Naive thymus-derived CD4-positive, alpha-beta T cell (primary cell): ENCODE data around the gene PXN. TPM values are rescaled to one million over a fixed set of nuclear protein-coding genes. Genes with fewer than 3 reads are reported as not detected.
A peak's percentile ranks its signal among the peaks of the same experiment; 100 is the strongest.
"Not testable (repeated sequence)": the region's sequence is repeated elsewhere in the genome, so short reads cannot be mapped to it uniquely, and the experiment has no call there.

Source experiments
- ATAC-seq: fragments of 150-1000 bp; cut with Tn5 transposase; 2 replicates; pipeline ENCODE4 v1.10.0; 2021; ENCODE audit warnings: mild to moderate bottlenecking, moderate library complexity
- CTCF ChIA-PET: fragments of 350-600 bp; sonication (Branson Sonifier 250); formaldehyde crosslinking; loops from one replicate; lab custom pipeline; 2021; ENCODE audit warnings: antibody characterized with exemption; lab: Charles Lee
- POLR2A ChIA-PET: fragments of 350-600 bp; sonication (Branson Sonifier 250); formaldehyde crosslinking; loops from one replicate; lab custom pipeline; 2021; ENCODE audit warnings: antibody characterized with exemption, inconsistent platforms; lab: Charles Lee
- DNase-seq, 9 donors: peaks; one replicate each; pipeline versions ENCODE4 v3.0.0 to v3.0.0-alpha.2; 2020 to 2022; ENCODE audit warnings: mixed read lengths in 1 of 9
- H3K27ac ChIP-seq: one replicate; pipeline ENCODE4 v1.7.0; 2013; ENCODE audit warnings: mild to moderate bottlenecking, low read depth, low read length, moderate library complexity
- H3K27me3 ChIP-seq, 2 donors: one replicate each; pipeline ENCODE4 v1.7.0; 2013; ENCODE audit warnings: low read length in 2 of 2, mild to moderate bottlenecking in 2 of 2, moderate library complexity in 2 of 2; ENCODE audit not compliant: control insufficient read depth in 2 of 2, insufficient read depth in 2 of 2
- H3K36me3 ChIP-seq, 3 experiments: 1 replicate in 2 of 3; 2 replicates in 1 of 3; pipeline ENCODE4 v1.7.0; 2013; ENCODE audit warnings: low read length in 3 of 3, mild to moderate bottlenecking in 3 of 3, moderate library complexity in 1 of 3; ENCODE audit not compliant: insufficient read depth in 3 of 3, control insufficient read depth in 2 of 3
- H3K4me1 ChIP-seq, 2 donors: one replicate each; pipeline ENCODE4 v1.7.0; 2013; ENCODE audit warnings: low read length in 2 of 2, mild to moderate bottlenecking in 2 of 2, moderate library complexity in 1 of 2; ENCODE audit not compliant: control insufficient read depth in 2 of 2, insufficient read depth in 2 of 2
- H3K4me3 ChIP-seq: 2 replicates; pipeline ENCODE4 v1.7.0; 2013; ENCODE audit warnings: mild to moderate bottlenecking, low read length
- H3K9me3 ChIP-seq, 3 experiments: 1 replicate in 2 of 3; 2 replicates in 1 of 3; pipeline ENCODE4 v1.7.0; 2013; ENCODE audit warnings: low read length in 3 of 3; ENCODE audit not compliant: control insufficient read depth in 2 of 3
- H3K27ac Mint-ChIP-seq, 9 donors: one replicate each; pipeline ENCODE4 v1.8.0; 2020 to 2022; ENCODE audit warnings: mixed read lengths in 9 of 9, mild to moderate bottlenecking in 8 of 9, moderate library complexity in 5 of 9, inconsistent platforms in 2 of 9
- H3K27me3 Mint-ChIP-seq, 5 donors: one replicate each; pipeline ENCODE4 v1.8.0; 2021 to 2022; ENCODE audit warnings: mixed read lengths in 5 of 5, mild to moderate bottlenecking in 1 of 5
- H3K36me3 Mint-ChIP-seq, 5 donors: one replicate each; pipeline ENCODE4 v1.8.0; 2020 to 2022; ENCODE audit warnings: mixed read lengths in 5 of 5, mild to moderate bottlenecking in 3 of 5, inconsistent platforms in 1 of 5
- H3K4me1 Mint-ChIP-seq, 7 donors: one replicate each; pipeline ENCODE4 v1.8.0; 2020 to 2022; ENCODE audit warnings: mixed read lengths in 7 of 7, mild to moderate bottlenecking in 3 of 7, inconsistent platforms in 1 of 7
- H3K4me3 Mint-ChIP-seq, 10 donors: one replicate each; pipeline ENCODE4 v1.8.0; 2020 to 2022; ENCODE audit warnings: mild to moderate bottlenecking in 10 of 10, mixed read lengths in 10 of 10, moderate library complexity in 6 of 10, inconsistent platforms in 2 of 10
- H3K9me3 Mint-ChIP-seq, 11 donors: one replicate each; pipeline ENCODE4 v1.8.0; 2020 to 2022; ENCODE audit warnings: mixed read lengths in 11 of 11, mild to moderate bottlenecking in 4 of 11, inconsistent platforms in 1 of 11, moderate library complexity in 1 of 11
- intact Hi-C, 2 donors: fragments of 100-400 bp; cut with micrococcal nuclease; formaldehyde crosslinking; loops; one replicate each; pipeline ENCODE4 v1.15.1; 2023
- polyA plus RNA-seq, 2 donors: library from polyadenylated mRNA; unstranded; fragments of 300-500 nt; fragmentation: Illumina TruSeq; gene quantifications; one replicate each; pipeline ENCODE4 v1.2.3, GENCODE V29; 2021
- total RNA-seq, 6 experiments: library from RNA in 5 of 6; stranded (reverse) in 5 of 6; gene quantifications; 1 replicate in 5 of 6; 2 replicates in 1 of 6; pipeline ENCODE4 v1.2.3 and lab custom pipeline; 2021 to 2026

The PXN gene
- total and polyA plus RNA-seq, 7 experiments from 2014 or later = 84.3 to 202 (median 114) TPM

DNA sequence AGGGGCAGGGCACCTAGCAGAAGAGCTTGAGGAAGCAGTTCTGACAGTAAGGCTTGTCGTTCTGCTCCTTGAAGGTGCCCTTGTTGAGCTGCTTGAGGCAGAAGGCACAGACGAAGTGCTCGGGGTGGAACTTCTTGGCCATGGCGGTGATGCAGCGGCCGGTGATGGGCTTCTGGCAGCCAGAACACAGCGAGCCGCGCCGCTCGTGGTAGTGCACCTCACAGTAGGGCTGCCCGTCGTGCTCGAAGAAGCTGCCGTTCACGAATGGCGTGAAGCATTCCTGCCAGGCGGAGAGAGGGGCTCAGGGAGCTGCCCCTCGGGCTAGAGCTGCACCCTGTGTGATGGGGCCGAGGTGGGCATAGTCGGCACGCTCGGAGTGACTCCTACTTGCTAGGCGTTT, 53.2 kb downstream of the PXN start:
- Histone ChIP-seq H3K4me1 (no peaks in the 10 kb centered on the region), H3K36me3 (peaks cover 9 to 81% (median 19%) of the 10 kb centered on the region in 3 experiments), H3K4me3 (no peak overlapping the region), H3K27ac (no peak overlapping the region), H3K27me3 (no peaks in the 10 kb centered on the region), H3K9me3 (no peaks in the 10 kb centered on the region)
- ChIA-PET CTCF (interaction anchor here (0.9 kb wide), 1 partner anchor 112 kb away, joined by 6 read pairs; no protein-coding TSS in a partner anchor), POLR2A (interaction anchor here (0.5 to 1.4 kb wide), 3 partner anchors 12 to 102 kb away, joined by 3 to 6 read pairs (median 3); partner anchors contain the start of gene RPLP0)
- intact Hi-C loops = no loop called here
- peak overlapping the region in 1 of 9 donors; percentile 57 for H3K27ac Mint-ChIP-seq
- DNase-seq (no peak), ATAC-seq (no peak)
- no peaks in the 10 kb centered on the region for H3K27me3 Mint-ChIP-seq
- H3K36me3 Mint-ChIP-seq = peaks cover 0 to 34% (median 10%) of the 10 kb centered on the region in 5 donors
- H3K4me1 Mint-ChIP-seq = peaks cover 0 to 3% (median 0%) of the 10 kb centered on the region in 7 donors
- H3K4me3 Mint-ChIP-seq = no peak overlapping the region
- no peaks in the 10 kb centered on the region for H3K9me3 Mint-ChIP-seq

DNA sequence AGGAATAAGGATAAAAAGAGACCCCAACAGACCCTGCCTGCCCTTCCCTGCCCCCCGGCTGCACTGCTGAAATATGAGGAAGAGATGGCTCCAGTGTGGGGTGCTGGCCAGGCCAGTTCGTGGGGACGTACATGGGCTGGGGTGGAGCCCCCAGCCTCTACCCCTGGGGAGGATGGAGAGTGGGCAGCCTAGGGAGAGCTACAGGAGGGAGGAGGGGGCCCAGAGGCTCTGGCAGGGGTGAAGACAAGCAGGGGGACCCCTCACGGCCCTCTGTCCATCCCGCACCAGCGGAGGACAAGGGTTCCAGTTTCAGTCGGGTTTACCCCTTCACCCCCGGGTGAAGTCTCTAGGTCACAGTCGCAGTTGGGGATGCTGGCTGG, 53.6 kb downstream of the PXN start:
- CTCF ChIA-PET = interaction anchor here (0.9 kb wide), 1 partner anchor 113 kb away, joined by 6 read pairs; no protein-coding TSS in a partner anchor
- H3K27ac ChIP-seq = no peak overlapping the region

GRCh38 chr12:120211243-120211903, 54.2 kb downstream of the PXN start:
- no peaks in the 10 kb centered on the region for H3K27me3 ChIP-seq
- Mint-ChIP-seq H3K4me1 (peaks cover 0 to 3% (median 0%) of the 10 kb centered on the region in 7 donors), H3K27me3 (no peaks in the 10 kb centered on the region), H3K9me3 (no peaks in the 10 kb centered on the region), H3K4me3 (no peak overlapping the region), H3K27ac (peak overlapping the region in 4 of 9 donors; percentile 12 to 70 (median 48)), H3K36me3 (peaks cover 0 to 34% (median 10%) of the 10 kb centered on the region in 5 donors)
- H3K4me3 ChIP-seq = no peak overlapping the region
- POLR2A ChIA-PET = interaction anchor here (0.6 to 2.7 kb wide), 4 partner anchors 9 to 257 kb away, joined by 3 to 8 read pairs (median 4); partner anchors contain the start of gene RPLP0
- no peaks in the 10 kb centered on the region for H3K4me1 ChIP-seq
- intact Hi-C loops = no loop called here
- ATAC-seq (no peak), DNase-seq (no peak)
- CTCF ChIA-PET = interaction anchor here (0.6 to 1.1 kb wide), 3 partner anchors 17 to 333 kb away, joined by 3 to 5 read pairs (median 3); partner anchors contain the start of gene PXN
- H3K9me3 ChIP-seq = no peaks in the 10 kb centered on the region
- peaks cover 9 to 73% (median 19%) of the 10 kb centered on the region in 3 experiments for H3K36me3 ChIP-seq
- H3K27ac ChIP-seq = no peak overlapping the region

More for the DNA sequence above, 53.6 kb downstream of the PXN start:
- no peak for ATAC-seq
- Mint-ChIP-seq H3K36me3 (peaks cover 0 to 34% (median 10%) of the 10 kb centered on the region in 5 donors), H3K27me3 (no peaks in the 10 kb centered on the region), H3K27ac (peak overlapping the region in 3 of 9 donors; percentile 48 to 70 (median 57)), H3K9me3 (no peaks in the 10 kb centered on the region), H3K4me3 (no peak overlapping the region), H3K4me1 (peaks cover 0 to 3% (median 0%) of the 10 kb centered on the region in 7 donors)
- Histone ChIP-seq H3K9me3 (no peaks in the 10 kb centered on the region), H3K4me3 (no peak overlapping the region), H3K27me3 (no peaks in the 10 kb centered on the region), H3K4me1 (no peaks in the 10 kb centered on the region), H3K36me3 (peaks cover 9 to 79% (median 19%) of the 10 kb centered on the region in 3 experiments)
- intact Hi-C loops = no loop called here
- POLR2A ChIA-PET = interaction anchor here (1.0 to 1.4 kb wide), 3 partner anchors 10 to 16 kb away, joined by 3 to 6 read pairs (median 3); partner anchors contain the start of gene RPLP0
- no peak for DNase-seq

DNA sequence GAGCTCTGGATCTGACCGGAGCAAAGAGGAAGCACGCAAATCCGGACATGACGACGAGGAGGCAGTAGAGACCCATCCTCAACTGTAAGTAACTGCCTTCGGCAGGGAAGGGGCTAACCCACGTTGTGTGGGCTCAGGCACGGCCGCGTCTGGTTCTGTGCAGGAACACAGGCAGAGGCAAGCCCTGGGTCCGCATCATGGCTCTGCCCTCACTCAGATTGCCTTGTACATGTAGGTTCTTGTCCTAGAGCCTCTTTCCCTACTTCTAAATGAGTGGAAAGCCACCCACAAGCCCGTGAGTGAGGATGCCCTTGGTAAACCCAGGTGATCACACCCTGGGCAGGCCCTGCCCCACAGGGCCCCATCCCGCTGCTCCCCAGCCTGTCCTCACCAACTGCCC, 55.7 kb downstream of the PXN start:
- Histone ChIP-seq H3K36me3 (peaks cover 9 to 58% (median 19%) of the 10 kb centered on the region in 3 experiments), H3K9me3 (no peaks in the 10 kb centered on the region), H3K4me3 (no peak overlapping the region), H3K27ac (no peak overlapping the region), H3K4me1 (no peaks in the 10 kb centered on the region), H3K27me3 (no peaks in the 10 kb centered on the region)
- POLR2A ChIA-PET = interaction anchor here (1.0 to 2.7 kb wide), 3 partner anchors 9 to 81 kb away, joined by 3 to 8 read pairs (median 3); partner anchors contain the start of gene RPLP0
- H3K9me3 Mint-ChIP-seq = no peaks in the 10 kb centered on the region
- no peak for DNase-seq
- H3K4me1 Mint-ChIP-seq = peaks cover 0 to 2% (median 0%) of the 10 kb centered on the region in 7 donors
- peaks cover 0 to 32% (median 9%) of the 10 kb centered on the region in 5 donors for H3K36me3 Mint-ChIP-seq
- H3K27ac Mint-ChIP-seq = peak overlapping the region in 1 of 9 donors; percentile 75
- ATAC-seq = peak; percentile 23
- H3K4me3 Mint-ChIP-seq = no peak overlapping the region
- CTCF ChIA-PET = interaction anchor here (1.1 kb wide), 1 partner anchor 55 kb away, joined by 3 read pairs; the partner anchor contains the start of gene PXN
- H3K27me3 Mint-ChIP-seq = no peaks in the 10 kb centered on the region
- intact Hi-C loops = no loop called here

- H3K9me3 Mint-ChIP-seq = no peaks in the 10 kb centered on the region
- peaks cover 2 to 5% (median 3%) of the 10 kb centered on the region in 7 donors for H3K4me1 Mint-ChIP-seq
- H3K9me3 ChIP-seq = no peaks in the 10 kb centered on the region
- H3K27me3 Mint-ChIP-seq = no peaks in the 10 kb centered on the region
- H3K4me3 Mint-ChIP-seq = no peak overlapping the region
- H3K27me3 ChIP-seq = no peaks in the 10 kb centered on the region
- H3K4me3 ChIP-seq = no peak overlapping the region
- CTCF ChIA-PET = no interaction called here
- peaks cover 0 to 1% of the 10 kb centered on the region in 2 donors for H3K4me1 ChIP-seq
- POLR2A ChIA-PET = interaction anchor here (0.6 kb wide), 1 partner anchor 696 kb away, joined by 3 read pairs; no protein-coding TSS in a partner anchor
- H3K27ac ChIP-seq = no peak overlapping the region
- DNase-seq (no peak), ATAC-seq (no peak)
- peaks cover 0 to 32% (median 14%) of the 10 kb centered on the region in 3 experiments for H3K36me3 ChIP-seq
- no peak overlapping the region for H3K27ac Mint-ChIP-seq
- intact Hi-C loops = no loop called here
- H3K36me3 Mint-ChIP-seq = peaks cover 0 to 19% (median 9%) of the 10 kb centered on the region in 5 donors
Measured at GRCh38 chr12:120207227-120207626, 58.3 kb downstream of the PXN start.

- H3K4me3 ChIP-seq, H3K9me3 Mint-ChIP-seq, H3K27ac ChIP-seq, H3K9me3 ChIP-seq, H3K27me3 ChIP-seq, H3K4me3 Mint-ChIP-seq, H3K27me3 Mint-ChIP-seq, H3K4me1 ChIP-seq, intact Hi-C loops, DNase-seq, ATAC-seq, POLR2A ChIA-PET, H3K4me1 Mint-ChIP-seq: not testable (repeated sequence)
- H3K36me3 ChIP-seq = peaks cover 0 to 28% (median 10%) of the 10 kb centered on the region in 3 experiments
- CTCF ChIA-PET = interaction anchor here (0.8 kb wide), 1 partner anchor 22 kb away, joined by 3 read pairs; no protein-coding TSS in a partner anchor
- peaks cover 0 to 16% (median 9%) of the 10 kb centered on the region in 5 donors for H3K36me3 Mint-ChIP-seq
- H3K27ac Mint-ChIP-seq = peak overlapping the region in 3 of 9 donors; percentile 0 to 51 (median 9)
Measured at GRCh38 chr12:120206781-120207180, 58.7 kb downstream of the PXN start.
